SW 1271 (cell line): ENCODE data around the gene FZD4.
"Not testable (repeated sequence)": the region's sequence is repeated elsewhere in the genome, so short reads cannot be mapped to it uniquely, and the experiment has no call there.

Source experiments
- DNase-seq, 2 experiments: peaks; one replicate each; lab custom pipeline; 2025; lab: John Stamatoyannopoulos, UW

The FZD4 gene

GRCh38 chr11:86955361-86956120 lies at the start of gene FZD4:
FZD4 (minus strand) TSS chr11:86955395; CDS start chr11:86955085, 310 bp downstream.
- peak; percentile 83 to 87 for DNase-seq

- not testable (repeated sequence) for DNase-seq
These were observed 49.1 kb upstream of the FZD4 start for GRCh38 chr11:87004281-87004680.

DNA sequence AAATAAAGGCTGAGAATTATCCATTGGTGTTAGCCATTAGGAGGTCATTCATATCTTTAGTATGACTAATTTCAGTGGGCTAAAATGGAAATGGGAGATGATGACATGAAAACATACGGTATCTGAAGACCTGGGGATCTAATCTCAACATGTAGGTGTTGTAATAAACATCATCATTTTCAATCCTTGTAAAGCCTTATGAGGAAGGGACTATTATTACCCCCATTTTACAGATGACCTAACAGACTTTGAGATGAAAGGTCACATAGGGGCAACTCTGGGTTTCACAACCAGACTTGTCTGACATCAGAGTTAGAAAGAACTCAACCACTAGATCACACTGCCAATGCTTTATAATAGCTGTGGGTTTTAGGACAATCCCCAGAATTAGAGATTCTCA lies 47.7 kb upstream of the FZD4 start:
- no peak for DNase-seq

- no peak for DNase-seq
These were observed 44.9 kb upstream of the FZD4 start for GRCh38 chr11:86999859-87000753.

DNA sequence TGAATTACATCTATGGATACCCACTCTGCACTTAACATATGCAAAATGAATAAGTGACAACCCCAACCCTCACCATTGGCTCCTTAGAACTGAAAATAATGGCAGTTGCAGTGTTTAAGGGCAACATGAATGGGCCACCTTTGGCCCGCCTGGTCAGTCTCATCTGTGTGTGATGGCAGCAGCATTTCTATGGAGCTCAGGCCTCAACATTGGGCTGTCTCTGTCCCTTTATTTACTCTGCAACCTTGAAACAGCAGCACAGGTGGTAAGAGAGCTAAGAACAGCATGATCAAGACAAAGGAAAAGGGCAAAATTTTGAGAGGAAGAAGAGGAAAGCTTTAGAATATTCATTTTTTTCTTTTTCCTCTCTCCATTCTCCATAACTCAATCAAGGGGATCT lies 44.2 kb upstream of the FZD4 start:
- DNase-seq, result no peak

GRCh38 chr11:86996953-86997570 lies 41.9 kb upstream of the FZD4 start:
- no peak for DNase-seq

- no peak for DNase-seq
These were observed 37.8 kb upstream of the FZD4 start for GRCh38 chr11:86993031-86993430.

DNA sequence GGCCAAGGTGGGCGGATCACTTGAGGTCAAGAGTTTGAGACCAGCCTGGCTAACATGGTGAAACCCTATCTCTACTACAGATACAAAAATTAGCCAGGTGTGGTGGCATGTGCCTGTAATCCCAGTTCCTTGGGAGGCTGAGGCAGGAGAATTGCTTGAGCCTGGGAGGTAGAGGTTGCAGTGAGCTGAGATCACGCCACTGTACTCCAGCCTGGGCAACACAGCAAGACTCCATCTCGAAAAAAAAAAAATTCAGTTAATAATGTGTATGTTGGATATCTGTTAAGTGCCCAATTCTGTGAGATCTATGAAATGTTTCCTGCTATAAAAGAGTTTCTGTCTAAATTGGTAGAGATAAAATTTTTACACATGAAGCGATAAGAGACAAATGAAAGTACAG lies 37.1 kb upstream of the FZD4 start:
- not testable (repeated sequence) for DNase-seq

GRCh38 chr11:86991341-86991740 lies 36.1 kb upstream of the FZD4 start:
- no peak for DNase-seq

GRCh38 chr11:86990515-86990914 lies 35.3 kb upstream of the FZD4 start:
- DNase-seq, result peak; percentile 19 to 29

- DNase-seq, result peak in 1 of 2 experiments; percentile 8
These were observed 34.8 kb upstream of the FZD4 start for GRCh38 chr11:86990031-86990430.

DNA sequence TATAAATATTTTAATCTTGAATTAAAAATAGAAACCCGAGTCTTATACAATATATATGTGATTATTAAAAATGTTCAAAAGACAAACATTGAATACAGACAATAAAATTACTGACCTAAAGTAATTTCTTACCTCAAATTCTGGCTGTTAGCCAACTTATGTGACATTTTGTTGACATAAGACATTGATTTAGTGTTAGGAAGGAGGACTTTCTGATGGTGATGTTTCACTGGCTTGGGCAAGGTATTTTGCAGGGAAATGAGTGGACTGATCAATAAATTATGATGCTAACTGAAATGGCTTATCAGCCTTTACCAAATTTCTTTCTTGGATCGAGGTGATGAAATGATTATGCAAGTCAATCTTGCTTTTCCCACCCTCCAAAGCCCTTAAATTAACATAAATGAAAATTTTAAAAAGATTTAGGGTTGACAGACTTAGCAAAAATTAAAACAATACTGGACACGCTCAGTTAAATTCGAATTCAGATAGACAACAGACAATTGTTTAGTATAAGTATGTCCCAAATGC lies 33.2 kb upstream of the FZD4 start:
- DNase-seq, result no peak

- DNase-seq, result no peak
These were observed 32.5 kb upstream of the FZD4 start for GRCh38 chr11:86987679-86988078.

GRCh38 chr11:86984701-86985100 lies 29.5 kb upstream of the FZD4 start:
- DNase-seq, result no peak

DNA sequence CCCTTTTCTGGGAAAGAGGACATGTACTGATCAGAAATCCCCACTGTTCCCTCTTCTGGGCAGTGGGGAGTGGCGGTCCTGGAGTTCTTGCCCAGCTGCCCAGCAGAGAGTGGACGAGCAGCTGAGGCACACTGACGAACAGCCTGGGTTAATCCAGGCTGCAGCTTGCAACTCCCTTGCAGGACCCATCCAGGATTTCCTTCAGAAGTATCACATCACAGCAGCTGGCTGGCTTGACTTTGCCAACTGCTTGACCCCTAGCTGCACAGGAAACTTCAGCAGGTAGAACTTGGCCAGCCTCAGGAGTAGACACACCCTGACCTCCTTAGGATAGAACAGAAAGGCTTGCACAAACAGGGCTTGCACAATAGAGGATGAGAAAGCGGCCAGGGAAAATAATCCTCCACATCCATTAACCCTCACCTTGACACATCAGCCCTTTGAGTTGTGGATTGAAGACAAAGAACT lies 27.9 kb upstream of the FZD4 start:
- DNase-seq, result no peak

DNA sequence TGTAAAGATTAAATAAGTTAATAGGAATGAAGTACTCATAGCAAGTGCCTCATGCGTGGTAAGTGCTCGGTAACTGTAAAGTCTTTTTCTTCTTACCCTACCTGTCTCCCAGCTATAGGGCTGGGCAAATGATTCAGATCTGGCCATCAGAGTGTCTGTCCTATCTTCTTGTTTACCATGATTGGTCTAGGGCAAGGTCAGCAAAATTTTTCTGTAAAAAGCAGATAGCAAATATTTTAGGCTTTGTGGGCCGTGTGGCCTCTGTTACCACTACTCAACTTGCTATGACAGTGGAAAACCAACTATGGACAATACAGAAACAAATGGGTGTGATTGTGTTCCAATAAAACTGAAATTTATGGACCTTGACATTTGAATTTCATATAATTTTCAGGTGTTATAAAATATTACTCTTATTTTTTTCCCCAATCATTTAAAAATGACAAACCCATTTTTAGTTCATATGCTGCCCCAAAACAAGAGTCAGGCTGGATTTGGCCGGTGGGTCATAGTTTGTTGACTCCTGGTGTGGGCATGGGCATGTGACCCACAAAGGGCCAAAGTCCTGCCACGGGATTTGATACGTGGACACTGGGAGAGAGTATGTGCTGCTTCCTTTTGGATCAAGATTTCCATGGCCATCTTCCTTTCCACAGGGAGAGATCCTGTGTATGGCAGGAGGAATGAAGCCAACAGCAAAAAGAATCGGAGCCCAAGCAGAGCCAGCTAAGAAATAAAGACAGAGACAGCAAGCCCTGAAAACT lies 26.8 kb upstream of the FZD4 start:
- DNase-seq, result no peak

DNA sequence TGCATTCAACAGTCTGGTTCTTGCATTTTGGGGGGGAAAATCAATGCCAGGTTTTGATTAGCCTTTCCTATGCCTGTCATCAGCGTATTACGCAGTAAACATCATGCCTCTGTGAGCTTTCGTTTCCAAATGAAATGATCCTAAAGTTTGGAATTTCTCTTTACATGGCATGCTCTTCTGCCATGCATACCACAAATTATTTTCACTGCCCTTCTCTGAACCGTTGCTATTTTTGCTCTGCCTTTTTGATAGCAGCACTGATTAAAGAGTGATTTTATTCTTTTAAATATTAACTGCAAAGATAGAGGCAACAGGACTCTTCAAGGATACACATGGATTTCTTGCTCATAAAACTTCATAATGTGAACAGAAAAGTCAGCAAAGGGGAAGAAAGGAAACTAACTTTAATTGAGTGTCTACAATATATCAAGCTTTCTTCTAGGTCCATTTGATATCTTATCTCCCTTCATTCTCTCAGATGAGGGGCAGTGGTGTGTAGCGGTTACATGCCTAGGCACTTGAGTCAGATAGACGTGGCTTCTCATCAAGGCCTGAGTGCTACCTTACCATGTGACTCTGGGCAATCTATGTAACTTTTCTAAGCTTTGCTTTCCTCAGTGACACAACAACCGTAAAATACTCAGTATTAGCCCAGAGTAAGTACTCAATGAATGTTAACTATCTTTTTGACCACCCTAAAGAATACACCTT lies 25.0 kb upstream of the FZD4 start:
- no peak for DNase-seq

DNA sequence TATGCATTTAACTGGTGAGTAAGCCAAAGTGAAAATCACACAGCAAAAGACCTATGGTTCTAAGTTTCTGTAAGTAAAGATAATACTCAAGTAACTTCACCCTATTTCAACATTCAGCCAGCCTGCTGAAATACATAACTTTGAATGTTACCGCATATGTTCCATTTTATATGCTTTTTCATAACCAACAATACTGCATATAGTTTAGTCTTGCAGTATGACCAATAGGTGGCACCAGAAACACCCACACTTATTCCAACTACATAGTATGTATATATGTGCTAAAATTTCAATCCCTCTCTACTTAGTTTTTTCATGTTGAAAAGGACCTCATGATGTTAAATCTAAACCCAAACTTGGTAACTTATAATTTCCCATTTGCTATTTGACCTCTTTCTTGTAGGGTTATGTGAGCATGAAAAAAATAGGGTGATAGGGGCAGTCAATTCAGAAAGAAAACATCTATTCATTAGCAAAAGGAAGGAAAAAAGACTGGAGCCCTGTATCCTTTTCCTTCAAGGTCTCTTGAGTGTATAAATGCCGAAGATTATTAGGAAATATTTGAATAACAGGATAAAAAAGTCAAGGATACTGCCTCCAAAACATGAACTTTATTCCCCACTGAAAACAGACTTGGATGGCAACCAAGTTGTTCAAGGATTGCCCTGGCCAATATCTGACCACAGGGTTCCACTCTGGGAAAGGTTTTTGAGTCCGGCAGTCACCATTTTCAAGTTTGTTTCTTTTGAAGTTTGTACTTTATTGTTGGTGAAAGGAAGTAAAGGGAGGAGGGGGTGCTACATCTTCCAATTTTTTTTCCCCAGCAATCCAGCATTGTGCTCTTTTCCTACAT lies 23.8 kb upstream of the FZD4 start:
- DNase-seq, result peak in 1 of 2 experiments; percentile 39

GRCh38 chr11:86978247-86978646 lies 23.1 kb upstream of the FZD4 start:
- DNase-seq, result no peak
